RWPE1 (cell line): Measurements from ENCODE around the gene WWOX.

ENCODE experiments used
- CTCF ChIA-PET: fragments of 350-600 bp; sonication (Branson Sonifier 250); formaldehyde crosslinking; extraction: SDS; loops from one replicate; lab custom pipeline; 2021; lab: Yijun Ruan, JAX
- POLR2A ChIA-PET: fragments of 400-600 bp; formaldehyde crosslinking; extraction: SDS; loops from one replicate; lab custom pipeline; 2020; ENCODE audit warnings: antibody characterized with exemption; ENCODE audit not compliant: low non-redundant PET; lab: Yijun Ruan, JAX
- DNase-seq: peaks from one replicate; pipeline ENCODE4 v3.0.0; 2012; ENCODE audit warnings: low spot score
- H3K27ac ChIP-seq: fragments of 450-650 bp; 2 replicates; pipeline ENCODE4 v1.5.1; 2017
- CTCF ChIP-seq: fragments of 450-650 bp; conservative IDR thresholded peaks from 2 replicates; pipeline ENCODE4 v1.5.1; 2017; ENCODE audit warnings: low read depth, mild to moderate bottlenecking

WWOX gene

GRCh38 chr16:78340590-78340989, 241.1 kb downstream of the WWOX start:
- no peak overlapping the region for H3K27ac ChIP-seq
- ChIA-PET POLR2A (no interaction called here), CTCF (no interaction called here)
- TF ChIP-seq CTCF: no peak
- no peak for DNase-seq

DNA sequence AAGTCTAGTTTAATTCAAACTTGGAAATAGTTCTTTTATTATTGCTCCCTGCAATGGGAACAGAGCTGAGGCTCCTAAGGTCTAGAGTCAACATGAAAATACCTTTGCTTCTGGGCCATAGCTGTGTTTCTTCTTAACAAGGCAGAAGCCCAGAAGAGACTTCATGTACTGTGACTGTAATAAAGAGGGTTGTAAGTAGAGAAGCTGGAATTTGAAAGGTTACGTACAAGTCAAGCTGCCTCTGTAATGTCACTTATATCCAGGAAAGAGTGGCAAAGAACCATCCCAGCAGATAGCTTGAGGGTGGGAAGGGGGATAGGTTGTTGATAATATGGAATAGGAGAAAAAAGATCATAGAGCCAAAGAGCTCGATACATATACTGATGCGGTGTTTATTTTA, 248.6 kb downstream of the WWOX start:
- POLR2A ChIA-PET: no interaction called here
- no peak for TF ChIP-seq CTCF
- CTCF ChIA-PET: interaction anchor here (0.6 kb wide), 1 partner anchor 90 kb away, joined by 4 read pairs; no protein-coding TSS in a partner anchor
- H3K27ac ChIP-seq: no peak overlapping the region
- no peak for DNase-seq

- CTCF ChIA-PET: no interaction called here
Observed at GRCh38 chr16:78348886-78349285, 249.4 kb downstream of the WWOX start.

GRCh38 chr16:78352184-78352583, 252.7 kb downstream of the WWOX start:
- no peak for DNase-seq
- POLR2A ChIA-PET: no interaction called here
- TF ChIP-seq CTCF: no peak
- H3K27ac ChIP-seq: no peak overlapping the region
- CTCF ChIA-PET: no interaction called here

More at GRCh38 chr16:78348886-78349285, 249.4 kb downstream of the WWOX start:
- no peak overlapping the region for H3K27ac ChIP-seq
- TF ChIP-seq CTCF: no peak
- no peak for DNase-seq
- POLR2A ChIA-PET: no interaction called here

- H3K27ac ChIP-seq: no peak overlapping the region
- TF ChIP-seq CTCF: no peak
- DNase-seq: no peak
- ChIA-PET CTCF (no interaction called here), POLR2A (interaction anchor here (1.2 kb wide), 1 partner anchor 15 kb away, joined by 3 read pairs; no protein-coding TSS in a partner anchor)
Observed at GRCh38 chr16:78353640-78354275, 254.3 kb downstream of the WWOX start.

- ChIA-PET POLR2A (no interaction called here), CTCF (no interaction called here)
- no peak overlapping the region for H3K27ac ChIP-seq
- no peak for TF ChIP-seq CTCF
- no peak for DNase-seq
Observed at GRCh38 chr16:78362524-78363135, 263.2 kb downstream of the WWOX start.
